ENCODE results near the gene SUSD6.

SUSD6 gene

DNA sequence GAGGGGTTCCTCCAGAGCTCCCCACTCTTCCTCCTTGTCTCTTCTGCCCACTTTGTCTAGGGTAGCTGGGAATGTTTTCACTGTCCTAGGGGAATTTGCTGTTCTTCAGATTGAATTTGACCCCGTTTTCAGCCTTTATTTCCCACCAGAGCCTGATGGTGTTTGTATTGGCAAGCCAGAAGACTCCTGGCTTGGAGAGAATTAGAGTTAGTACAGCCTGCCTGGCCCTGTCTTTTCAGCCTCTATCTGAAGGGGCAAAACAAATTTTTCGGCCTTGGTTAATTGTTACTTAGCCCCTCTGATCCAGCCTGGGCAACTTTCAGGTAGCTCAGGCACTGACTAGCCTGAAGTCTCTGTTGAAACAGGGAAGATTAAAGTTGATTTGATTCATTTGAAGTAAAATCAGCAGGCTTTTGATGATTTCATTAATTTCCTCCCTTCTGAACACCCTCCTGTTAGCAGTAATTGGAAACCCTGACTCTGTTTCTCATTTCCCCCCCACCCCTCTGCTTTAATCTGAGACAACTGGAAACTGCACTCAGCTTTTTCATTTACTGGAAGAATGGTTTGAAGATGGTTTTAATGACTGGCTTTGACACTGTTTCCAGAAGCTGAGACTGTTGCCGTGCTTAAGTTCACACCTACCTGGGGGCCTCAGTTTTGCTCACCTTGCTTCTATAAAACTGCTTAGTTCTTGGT is 63.3 kb downstream of the SUSD6 start:
- no peak for DNase-seq

DNA sequence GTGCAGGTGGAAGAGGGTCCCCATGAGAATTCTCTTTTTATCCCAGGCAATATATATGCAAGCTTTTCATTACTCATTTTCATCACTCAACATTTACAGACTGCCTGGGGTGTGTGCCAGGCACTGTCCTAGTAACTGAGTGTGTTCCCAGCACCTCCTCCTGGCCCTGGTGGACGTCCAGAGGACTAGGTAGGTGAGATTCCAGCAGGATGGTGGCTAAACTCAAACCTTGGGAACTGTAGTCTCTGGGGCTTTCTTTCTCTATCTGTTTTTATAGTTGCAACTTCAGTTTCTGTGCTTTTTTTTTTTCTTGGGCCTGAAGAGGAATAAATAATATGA is 63.8 kb downstream of the SUSD6 start:
- no peak for DNase-seq

- DNase-seq, result no peak
Observed at GRCh38 chr14:69675877-69676416, 64.6 kb downstream of the SUSD6 start.

DNA sequence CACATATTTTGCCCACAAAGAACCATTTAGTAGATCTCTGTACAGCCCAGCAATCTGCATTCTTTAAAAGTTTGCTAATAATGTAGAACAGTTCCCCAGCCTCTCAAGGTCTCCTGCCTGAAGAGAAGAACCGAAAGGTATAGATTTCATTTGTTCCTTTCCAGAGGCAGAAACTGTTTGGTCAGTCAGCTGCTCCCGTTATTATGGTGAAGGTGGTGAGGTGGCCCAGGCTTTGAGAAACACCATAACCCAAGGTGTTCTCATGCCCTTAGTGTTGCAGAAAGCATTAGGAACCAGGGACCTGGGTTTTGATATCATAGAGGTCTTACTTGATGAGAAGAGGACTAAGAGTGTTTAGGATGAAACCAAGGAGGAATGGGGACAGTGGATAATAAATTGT is 65.3 kb downstream of the SUSD6 start:
- no peak for DNase-seq

- no peak for DNase-seq
Observed at GRCh38 chr14:69680297-69680696, 68.9 kb downstream of the SUSD6 start.

- no peak for DNase-seq
Observed at GRCh38 chr14:69682136-69682535, 70.7 kb downstream of the SUSD6 start.

- DNase-seq, result no peak
Observed at GRCh38 chr14:69682621-69683263, 71.3 kb downstream of the SUSD6 start.

GRCh38 chr14:69683971-69684370 is 72.6 kb downstream of the SUSD6 start:
- DNase-seq, result no peak

GRCh38 chr14:69684461-69685217 is 73.2 kb downstream of the SUSD6 start:
- DNase-seq, result no peak

GRCh38 chr14:69685218-69685616 is 73.8 kb downstream of the SUSD6 start:
- peak in 1 of 3 experiments; percentile 54 for DNase-seq

DNA sequence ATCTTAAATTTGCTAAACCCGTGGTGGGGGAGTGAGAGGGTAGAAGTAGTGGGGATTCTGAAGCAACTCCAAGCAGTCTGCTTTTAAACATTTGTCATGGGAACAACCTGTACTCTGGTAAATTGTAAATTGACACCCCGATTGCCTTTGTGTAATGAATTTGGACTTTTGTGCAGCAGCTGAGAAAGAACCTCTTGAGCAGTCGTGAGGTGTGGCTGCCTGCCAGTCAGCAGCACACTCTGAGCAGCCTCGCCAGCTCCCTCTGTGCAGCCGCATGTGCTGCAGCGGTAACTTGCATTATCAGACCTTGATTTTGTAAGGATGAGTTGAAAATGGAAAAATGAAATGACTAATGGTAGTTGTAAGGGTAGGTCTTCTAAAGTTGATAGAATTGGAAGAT is 74.3 kb downstream of the SUSD6 start:
- DNase-seq, result peak; percentile 46 to 92 (median 77)

GRCh38 chr14:69687606-69688298 is 76.4 kb downstream of the SUSD6 start:
- peak in 2 of 3 experiments; percentile 44 to 75 for DNase-seq

DNA sequence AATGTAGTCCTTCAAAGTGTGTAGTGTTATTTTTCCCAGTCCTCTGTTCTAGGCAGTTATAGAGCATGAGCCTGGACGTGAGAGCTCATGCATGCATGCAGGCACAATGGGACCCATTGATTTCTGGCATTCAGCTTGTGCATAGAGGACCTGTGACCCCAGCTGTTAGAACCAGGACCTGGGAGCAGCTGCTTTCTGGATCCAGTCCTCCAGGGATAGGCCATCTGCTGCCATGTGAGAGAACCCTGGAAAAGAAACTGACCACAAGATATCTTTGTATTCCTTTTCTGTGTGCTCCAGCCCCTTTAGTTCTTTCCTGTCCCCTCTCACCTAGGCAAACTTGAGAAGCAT is 76.9 kb downstream of the SUSD6 start:
- DNase-seq, result peak in 1 of 3 experiments; percentile 56

DNA sequence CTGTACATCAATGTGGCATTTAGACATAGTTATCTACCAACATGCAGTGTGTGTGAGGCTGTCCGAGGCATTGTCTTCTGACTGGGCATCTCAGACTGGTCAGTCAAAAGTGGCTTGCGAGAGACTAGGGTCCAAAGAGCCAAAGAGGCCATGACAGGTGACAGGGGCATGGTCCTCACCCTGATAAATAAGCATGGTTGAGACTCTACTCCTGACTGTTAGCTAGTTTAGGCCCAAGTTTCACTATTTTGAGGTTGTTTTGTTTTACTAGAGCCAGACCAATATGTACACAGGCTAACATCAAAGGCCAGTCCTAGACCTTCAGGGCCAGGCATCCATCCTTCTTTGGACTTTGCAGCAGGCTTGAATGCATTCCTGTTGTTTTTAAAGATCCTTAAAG is 78.6 kb downstream of the SUSD6 start:
- DNase-seq, result no peak

DNA sequence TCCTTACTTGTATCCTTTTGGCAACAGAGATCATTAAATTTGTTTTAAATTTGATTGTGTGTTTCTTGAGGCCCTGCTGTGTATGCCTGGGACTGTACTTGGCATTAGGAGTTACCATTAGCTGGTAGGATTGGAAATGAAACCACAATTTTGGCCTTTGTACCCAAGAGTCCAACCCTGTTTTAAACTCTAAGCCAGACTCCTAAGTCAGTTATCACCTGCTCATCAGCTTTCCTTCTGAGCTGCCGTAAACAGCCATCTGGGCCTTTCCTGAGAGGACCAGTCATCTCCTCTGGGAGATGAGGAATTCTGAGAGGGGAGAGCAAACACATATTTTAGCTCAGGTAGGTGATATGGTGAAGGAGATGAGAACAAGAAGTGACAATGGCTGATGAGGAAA is 81.2 kb downstream of the SUSD6 start:
- peak in 1 of 3 experiments; percentile 54 for DNase-seq

- DNase-seq, result peak; percentile 22 to 75 (median 48)
Observed at GRCh38 chr14:69693145-69693544, 81.7 kb downstream of the SUSD6 start.

- peak; percentile 26 to 86 (median 50) for DNase-seq
Observed at GRCh38 chr14:69693801-69694729, 82.7 kb downstream of the SUSD6 start.

- DNase-seq, result peak in 2 of 3 experiments; percentile 34 to 50
Observed at GRCh38 chr14:69694730-69695281, 83.4 kb downstream of the SUSD6 start.

GRCh38 chr14:69695322-69696203 is 84.2 kb downstream of the SUSD6 start:
- DNase-seq, result peak in 1 of 3 experiments; percentile 78

DNA sequence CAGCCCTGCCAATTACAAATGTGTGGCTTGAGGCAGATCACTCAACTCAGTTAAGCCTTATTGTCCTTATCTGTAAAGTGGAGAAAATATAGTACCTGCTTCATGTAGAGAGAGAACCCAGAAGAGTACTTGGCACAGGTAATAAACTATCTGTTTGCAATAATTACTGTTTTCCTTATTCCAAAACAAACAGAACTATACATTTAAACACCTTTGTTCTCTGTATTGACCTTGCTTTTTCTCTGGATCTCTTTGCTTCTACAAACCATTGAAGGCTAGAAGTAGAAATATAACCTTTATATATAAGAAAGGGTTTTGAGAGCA is 84.8 kb downstream of the SUSD6 start:
- peak in 2 of 3 experiments; percentile 74 to 94 for DNase-seq

All from NCI-H1417 (cell line).